HG03558 (cell line): ENCODE results near the gene ASCL2.

Experiments used
- ATAC-seq: cut with Tn5 transposase; IDR thresholded peaks from one replicate; pipeline ENCODE4 v1.9.1; 2021; ENCODE audit warnings: moderate number of reproducible peaks; ENCODE audit not compliant: unreplicated experiment; ENCODE audit errors: extremely low read depth

ASCL2 gene

GRCh38 chr11:2270322-2271076 lies at the start of gene ASCL2:
Gene ASCL2, minus strand, starts transcription at chr11:2270588. Its CDS starts 256 bp downstream, at chr11:2270332.
- no peak for ATAC-seq

DNA sequence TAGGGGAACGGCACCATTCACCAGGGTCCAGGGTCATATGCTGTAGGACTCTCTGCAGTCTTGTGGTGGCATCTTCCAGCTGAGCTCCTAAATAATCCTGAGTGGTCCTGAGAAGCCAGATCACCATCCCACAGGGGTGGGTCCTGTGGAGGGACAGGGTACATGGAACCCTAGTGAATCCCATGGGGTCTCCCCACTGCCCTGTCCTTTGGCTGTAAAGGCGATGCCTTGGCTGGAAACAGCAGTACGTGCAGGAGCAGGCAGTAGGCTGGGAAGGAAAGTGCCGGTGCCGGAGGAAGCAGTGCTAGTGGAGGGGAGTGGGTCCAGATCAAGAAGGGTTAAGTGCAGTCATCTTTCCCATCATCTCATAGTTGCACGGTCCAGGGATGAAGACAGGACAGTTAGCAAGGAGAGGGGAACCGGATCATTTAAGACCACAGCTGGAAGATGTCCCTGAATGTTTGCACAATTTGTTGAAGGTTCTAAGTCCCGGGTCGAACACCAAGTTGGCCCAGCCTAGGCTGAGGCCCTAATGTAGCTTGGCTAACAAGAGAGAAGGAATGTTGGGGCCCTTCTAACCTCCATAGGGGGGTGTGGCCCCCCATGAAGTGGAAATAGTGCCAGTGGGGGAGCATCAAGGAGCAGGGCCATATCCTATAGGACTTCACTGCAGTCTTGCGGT lies 49.5 kb upstream of the ASCL2 start:
- no peak for ATAC-seq

DNA sequence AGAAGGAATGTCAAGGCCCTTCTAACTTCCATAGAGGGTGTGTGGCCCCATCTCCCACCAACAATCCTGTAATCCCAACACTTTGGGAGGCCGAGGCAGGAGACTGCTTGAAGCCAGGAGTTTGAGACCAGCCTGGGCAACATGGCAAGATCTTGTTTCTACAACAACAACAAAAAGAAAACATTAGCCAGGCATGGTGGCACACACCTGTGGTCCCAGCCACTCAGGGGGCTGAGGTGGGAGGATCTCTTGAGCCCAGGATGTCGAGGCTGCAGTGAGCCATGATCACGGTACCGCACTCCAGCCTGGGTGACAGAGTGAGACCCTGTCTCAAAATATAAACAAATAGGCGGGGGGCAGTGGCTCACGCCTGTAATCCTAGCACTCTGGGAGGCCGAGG lies 48.3 kb upstream of the ASCL2 start:
- ATAC-seq: no peak

- ATAC-seq: no peak
Measured at GRCh38 chr11:2318123-2318522, 47.7 kb upstream of the ASCL2 start.

DNA sequence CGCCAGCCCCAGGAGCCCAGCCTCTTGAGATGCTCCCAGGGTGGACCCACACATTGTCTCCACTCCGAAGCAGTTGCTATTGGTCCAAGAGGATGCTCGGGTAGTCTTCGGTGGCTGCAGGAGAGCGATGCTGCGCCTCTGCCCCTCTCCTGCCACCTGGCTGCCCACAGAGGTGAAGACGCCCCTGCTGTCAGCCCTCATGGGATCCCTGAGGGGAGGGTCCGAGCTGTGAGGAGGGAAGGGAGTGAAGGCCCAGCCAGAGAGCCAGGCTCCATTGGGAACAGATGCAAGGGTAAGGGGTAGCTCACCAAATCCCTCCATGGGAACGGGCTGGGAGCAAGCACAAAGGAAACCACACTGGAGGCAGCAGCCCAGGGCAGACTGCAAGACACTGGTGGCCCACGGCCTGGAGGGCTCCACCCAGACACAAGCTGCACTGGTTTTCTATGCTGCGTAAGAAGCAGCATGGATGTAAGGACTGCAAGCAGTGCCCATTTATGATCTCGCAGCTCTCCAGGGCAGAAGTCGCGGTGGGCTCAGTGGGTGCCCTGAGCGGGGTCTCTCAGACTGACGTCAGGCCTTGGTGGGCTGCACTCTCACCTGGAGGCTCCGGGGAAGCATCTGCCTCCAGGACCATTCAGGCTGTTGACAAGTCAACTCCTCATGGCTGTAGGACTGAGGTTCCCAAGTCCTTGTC lies 47.1 kb upstream of the ASCL2 start:
- ATAC-seq: no peak

GRCh38 chr11:2316963-2317244 lies 46.5 kb upstream of the ASCL2 start:
- ATAC-seq: no peak

- no peak for ATAC-seq
Measured at GRCh38 chr11:2316169-2316962, 46.0 kb upstream of the ASCL2 start.

DNA sequence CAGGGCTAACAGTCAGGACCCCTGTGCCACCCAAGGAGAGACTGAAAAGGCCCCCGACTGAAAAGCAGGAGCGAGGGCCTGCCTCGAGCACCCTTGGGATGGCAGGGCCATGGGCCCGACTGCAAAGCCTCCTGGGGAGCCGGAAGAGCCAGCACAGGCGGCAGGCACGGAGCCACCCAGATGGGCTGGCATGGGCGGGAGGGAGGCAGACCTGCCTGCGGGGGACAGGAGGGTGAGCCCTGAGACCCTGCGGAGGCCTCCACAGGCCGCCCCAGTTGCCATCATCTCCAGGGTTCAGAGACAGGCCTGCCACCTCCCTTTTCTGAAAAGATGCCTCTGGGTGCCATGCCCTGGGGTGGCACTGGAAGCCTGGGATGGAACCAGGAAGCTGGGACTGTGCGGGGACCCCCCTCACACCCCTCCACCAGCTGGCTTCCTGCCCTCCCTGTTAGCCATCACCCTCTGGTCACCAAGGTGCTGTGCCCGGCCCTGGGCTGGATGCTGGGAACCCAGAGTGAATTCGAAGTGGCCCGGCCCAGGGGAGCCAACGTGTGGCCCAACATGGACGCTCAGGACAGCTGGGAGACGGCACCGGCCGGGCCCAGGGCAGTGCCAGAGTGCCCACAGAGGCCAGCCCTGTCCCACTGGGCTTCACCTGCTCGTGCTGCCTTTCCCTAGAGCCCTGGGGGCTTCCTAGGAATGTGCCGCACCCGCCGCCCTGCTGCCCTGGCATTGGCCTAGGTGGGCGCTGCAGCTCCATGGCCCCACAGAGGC lies 45.2 kb upstream of the ASCL2 start:
- no peak for ATAC-seq

GRCh38 chr11:2314525-2315394 lies 44.4 kb upstream of the ASCL2 start:
- no peak for ATAC-seq

GRCh38 chr11:2314136-2314524 lies 43.7 kb upstream of the ASCL2 start:
- no peak for ATAC-seq

DNA sequence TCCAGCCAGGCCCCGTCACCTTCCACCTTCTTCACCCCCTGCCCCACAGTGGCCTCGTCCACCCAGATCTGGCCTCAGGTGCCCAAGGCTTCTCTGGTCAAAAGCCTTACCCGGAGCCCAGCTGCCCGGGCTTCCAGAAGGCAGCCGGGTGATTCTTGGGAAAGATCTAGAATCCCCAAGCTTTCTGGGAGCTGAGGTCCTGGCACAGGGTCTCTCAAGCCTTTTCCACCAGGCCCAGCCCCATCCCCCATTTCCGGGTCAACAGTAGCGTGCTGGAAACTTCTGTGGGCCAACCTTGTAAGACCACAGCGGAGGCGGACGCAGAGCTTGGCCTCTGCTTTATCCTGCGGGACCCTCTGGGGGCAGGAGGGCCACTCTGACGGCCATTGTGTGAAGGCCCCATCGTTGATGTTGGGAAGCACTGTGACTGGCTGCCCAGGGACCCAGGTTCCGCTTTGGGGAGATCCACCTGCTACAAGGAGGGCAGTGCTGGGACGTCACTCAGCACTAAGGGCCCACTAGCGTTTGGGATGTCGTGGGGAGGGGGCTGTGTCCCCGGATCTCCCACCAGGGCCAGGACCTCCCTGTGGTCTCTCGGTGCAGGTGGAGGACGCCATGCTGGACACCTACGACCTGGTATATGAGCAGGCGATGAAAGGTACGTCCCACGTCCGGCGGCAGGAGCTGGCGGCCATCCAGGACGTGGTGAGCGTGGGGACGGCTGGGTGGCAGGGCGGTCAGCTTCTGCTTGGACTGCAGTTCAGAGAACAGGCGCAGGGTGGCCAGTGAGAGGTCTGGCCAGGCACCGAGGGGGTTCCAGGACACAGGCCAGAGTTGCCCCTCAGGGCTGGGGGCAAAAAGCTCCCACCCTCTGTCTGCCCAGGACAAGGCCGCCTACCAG lies 42.9 kb upstream of the ASCL2 start:
- no peak for ATAC-seq

DNA sequence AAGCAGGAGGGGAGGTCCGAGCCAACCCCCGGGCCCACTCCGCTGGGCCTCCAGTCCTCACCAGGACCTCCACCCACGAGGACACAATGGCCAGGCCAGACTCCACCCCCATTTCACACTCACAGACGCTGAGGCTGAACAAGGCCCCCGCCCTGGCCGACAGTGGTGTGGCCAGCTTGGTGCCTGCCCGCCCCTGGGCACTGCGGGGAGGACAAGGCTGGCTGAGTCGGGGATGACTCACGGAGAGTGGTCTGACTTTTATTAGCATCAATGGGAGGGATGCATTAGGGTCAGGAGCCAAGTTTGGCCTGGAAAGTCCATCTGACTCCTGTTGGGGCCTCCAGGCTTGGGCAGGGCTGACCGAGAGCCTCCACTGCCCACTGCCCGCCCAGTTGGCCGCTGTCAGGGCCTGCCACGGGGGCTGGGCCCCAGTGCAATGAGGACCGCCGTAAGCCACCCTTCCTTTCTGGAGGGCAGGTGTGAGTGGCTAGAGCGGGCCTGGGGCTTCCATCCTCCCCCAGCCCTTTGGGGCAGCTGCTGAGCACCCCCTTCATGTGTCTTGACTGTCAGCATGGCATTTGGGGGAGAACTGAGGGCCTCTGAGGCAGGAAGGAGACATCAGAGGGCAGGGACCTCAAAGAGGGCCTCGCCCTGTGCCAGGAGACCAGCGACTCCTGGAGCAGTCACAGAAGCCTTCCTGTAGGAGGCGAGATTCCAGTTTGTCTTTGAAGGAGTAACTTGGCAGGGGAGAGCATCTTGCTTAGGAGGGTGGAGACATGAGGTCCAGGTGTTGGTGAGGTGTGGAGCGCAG lies 42.0 kb upstream of the ASCL2 start:
- ATAC-seq: no peak

GRCh38 chr11:2311353-2312133 lies 41.2 kb upstream of the ASCL2 start:
- ATAC-seq: no peak

DNA sequence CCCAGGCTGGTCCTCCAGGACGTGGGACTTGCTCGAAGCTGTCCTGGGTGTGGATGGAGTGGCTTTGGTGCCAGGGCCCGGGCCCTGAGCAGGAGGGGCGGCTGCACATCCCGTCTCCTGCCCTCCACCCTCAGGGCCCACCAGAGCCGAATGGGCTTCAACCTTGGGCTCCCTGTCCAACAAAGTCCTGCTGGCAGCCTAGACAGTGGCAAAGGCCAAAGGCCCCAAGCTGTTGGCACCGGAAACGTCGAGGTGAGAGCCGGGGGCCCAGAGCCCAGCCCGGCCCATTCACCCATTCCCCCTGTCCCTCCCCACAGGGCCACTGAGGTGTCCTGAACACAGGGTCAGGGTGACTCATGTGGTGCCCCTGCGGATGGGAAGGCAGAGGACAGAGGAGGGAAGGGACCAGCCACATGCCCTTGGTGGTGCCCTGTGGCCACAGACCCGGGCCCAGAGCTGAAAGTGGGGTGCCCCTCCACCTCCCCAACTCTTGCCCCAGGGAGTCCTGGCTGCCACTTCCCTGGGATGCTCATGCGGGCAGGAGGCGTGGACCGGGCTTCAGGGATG lies 40.5 kb upstream of the ASCL2 start:
- no peak for ATAC-seq

GRCh38 chr11:2310073-2310785 lies 39.8 kb upstream of the ASCL2 start:
- ATAC-seq: no peak
